GM19467 (cell line): Measurements from ENCODE around the gene DCAF8L2.
"Not testable (repeated sequence)": the region's sequence is repeated elsewhere in the genome, so short reads cannot be mapped to it uniquely, and the experiment has no call there.

Experiments
- ATAC-seq: cut with Tn5 transposase; IDR thresholded peaks from one replicate; pipeline ENCODE4 v1.9.1; 2021; ENCODE audit warnings: mild to moderate bottlenecking, moderate library complexity; ENCODE audit not compliant: unreplicated experiment

DCAF8L2 gene

DNA sequence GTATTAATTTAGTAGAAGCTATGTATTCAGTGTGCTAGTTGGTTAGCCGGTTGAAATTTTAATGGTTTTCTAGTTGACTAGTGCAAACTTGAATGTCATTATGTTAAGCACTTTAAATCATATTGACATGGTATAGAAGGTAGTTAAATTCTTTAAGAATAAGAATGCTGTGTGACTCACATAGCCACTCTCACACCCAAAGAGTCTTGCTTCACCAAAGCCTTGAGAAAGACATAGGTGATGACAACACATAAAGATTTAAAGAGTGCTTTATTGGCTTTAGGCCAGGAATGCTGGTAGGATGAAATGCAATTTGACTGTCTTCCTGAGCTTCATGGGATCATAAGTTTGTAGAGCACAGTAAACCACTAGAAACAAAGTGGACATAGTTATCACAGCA lies 85.3 kb downstream of the DCAF8L2 start:
- no peak for ATAC-seq

DNA sequence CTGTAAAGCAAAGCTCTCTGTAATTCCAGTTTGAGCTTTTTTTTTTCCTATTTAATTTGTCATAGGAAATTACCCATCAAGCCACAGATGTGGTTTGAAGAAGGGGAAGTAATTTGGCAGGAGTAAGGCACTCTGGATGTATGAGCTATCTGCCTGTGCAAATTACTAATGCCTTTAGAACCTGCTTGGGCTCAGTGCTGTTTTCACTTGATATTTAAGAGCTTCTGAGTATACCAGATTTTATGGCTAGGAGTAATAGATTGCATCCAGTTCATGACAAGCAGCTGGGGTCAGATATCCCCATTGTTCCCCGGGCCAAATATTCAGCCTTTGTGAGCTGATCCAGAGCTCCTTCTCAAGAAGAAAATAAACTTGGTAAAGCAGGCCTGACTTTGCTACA lies 89.1 kb downstream of the DCAF8L2 start:
- ATAC-seq: no peak

DNA sequence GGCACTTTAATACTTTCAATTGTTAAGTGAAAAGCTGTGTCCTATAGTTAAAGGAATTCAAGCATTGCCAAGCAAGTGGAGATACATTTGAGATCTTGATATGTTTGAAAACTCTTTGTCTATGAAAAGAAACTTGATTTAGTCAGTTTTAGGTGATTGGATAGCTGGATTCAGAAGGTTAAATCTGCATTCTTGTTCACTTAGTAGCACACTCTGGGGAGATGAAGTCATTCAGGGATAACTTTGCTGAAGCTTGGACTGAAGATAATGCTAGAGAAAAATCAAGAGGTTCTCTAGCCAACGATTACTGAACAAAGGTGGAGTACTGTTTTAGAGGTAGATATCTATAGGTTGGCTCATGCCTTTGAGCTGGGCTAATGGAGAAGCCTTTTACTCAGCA lies 90.6 kb downstream of the DCAF8L2 start:
- ATAC-seq: no peak

DNA sequence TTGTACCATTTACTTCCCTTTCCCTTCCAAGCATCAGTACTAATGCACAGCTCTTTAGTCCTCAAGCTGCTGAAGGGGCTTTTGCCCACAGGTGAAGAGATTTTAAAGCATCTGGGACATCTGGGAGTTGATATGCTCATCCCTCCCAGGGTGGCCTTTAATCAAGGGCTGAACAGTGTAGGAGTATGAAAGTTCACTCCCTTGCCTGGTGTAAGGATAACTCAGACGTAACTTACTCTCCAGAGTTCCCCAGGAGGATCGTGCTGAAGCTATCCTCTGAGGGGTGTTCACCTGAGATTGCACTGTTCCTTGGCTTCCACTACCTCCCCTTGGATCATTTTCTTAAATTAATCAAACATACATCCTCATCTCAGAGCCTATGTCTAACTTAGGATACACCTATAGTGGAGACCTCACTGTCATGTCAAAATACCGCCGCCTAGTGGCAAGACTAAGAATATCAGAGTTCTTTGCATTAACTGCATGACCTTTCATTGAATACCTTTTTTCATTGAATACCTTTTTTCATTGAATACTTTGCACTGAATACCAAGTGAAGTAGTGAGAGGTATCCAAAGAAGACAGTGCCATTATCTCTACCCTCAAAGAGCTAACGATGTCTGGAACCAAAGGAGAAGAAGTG lies 93.5 kb downstream of the DCAF8L2 start:
- ATAC-seq: not testable (repeated sequence)

DNA sequence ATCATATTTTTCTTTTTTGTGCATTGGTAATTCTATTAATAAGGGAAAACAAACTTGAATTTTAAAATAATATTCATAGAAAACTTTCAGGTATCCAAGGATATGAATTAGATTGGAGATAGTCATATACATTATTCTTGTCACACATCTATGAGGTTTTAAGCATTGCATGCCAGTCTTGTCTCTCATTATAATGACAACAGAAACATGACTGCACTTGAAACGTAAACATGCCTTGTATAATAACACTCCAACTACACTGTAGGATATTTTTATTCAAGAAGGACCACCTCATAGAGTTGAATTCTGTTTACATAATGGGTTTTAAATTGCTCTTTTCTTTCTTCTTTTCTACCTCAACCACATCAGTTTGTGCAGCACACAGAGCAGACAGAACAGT lies 104.5 kb downstream of the DCAF8L2 start:
- ATAC-seq: no peak

DNA sequence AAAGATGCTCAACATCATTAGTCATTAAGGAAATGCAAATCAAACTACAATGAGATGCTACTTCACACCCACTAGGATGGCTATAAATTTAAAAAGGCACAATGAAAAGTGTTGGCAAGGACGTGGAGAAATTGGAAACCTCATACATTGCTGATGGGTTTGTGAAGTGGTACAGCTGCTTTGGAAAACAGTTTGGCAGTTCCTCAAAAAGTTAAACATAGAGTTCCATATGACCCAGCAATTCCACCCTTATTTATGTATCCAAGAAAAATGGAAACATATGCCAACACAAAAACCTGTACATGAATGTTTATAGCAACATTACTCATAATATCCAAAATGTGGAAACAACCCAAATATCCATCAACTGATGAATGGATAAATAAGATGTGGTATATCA lies 116.4 kb downstream of the DCAF8L2 start:
- ATAC-seq: no peak

DNA sequence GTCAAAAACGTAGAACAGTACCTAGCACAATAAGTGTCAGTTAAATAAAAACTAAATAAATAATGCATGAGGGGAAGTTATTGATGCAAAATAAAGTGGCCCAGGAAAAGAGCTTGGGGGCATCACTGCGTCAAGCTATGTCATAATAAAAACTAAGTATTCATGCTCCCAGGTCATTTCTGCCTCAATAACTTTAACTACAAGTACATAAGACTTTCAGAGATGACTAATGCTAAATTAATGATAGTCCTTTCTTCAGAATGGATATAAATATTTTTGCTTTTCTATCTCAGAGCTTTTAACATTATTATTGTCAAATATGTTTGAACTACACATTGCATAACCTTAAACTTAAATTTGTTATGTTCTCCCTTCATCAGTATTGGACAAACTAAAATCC lies 125.5 kb downstream of the DCAF8L2 start:
- ATAC-seq: no peak

DNA sequence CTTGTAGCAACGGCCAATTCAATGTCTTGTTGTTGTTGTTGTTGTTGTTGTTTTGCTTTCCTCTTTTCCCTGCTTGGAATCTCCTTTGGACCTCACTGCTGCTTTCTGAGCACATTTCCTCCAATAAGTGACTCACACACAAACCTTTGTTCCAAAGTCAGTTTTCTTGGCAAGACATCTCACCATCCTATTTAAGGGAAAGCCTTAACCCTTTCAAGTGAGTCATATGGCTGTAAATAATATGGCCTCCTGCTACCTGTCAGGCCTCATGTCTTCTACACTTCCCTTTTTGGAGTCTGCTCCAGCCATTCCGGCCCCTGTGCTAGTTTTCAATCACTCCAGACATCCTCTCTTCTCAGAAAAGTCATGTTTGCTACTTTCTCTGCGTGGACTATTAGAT lies 138.1 kb downstream of the DCAF8L2 start:
- ATAC-seq: no peak

DNA sequence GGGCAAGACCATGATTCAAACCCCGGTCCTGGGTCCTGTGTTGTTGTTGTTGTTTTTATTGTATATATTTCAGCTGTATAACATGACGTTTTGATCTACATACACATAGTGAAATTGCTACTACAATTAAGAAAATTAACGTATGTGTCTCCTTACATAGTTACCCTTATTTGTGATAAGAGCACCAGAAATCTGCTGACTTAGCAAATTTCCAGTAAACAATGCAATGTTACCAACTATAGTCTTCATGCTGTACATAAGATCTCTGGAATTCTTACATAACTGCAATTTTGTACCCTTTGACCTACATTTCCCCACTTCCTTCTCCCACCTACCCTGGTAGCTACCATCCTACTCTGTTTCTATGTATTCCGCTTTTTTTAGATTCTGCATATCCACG lies 141.8 kb downstream of the DCAF8L2 start:
- no peak for ATAC-seq

DNA sequence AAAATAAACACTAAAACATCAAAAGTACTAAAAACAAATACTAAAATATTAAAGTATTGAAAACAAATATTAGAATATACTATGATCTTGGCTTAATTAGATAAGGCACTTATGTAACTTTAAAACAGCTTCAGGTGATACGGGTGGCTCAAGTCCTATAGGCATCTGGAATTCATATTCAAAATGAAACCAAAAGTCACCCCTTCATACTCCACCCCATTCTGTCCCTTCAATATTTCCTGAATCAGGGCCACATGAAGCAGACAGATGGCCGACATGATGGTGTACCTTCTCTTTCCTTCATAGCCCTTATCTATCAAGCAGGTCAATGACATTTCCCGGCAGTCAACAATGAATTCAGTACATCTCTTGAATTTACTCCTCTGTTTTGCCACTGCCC lies 145.8 kb downstream of the DCAF8L2 start:
- no peak for ATAC-seq

DNA sequence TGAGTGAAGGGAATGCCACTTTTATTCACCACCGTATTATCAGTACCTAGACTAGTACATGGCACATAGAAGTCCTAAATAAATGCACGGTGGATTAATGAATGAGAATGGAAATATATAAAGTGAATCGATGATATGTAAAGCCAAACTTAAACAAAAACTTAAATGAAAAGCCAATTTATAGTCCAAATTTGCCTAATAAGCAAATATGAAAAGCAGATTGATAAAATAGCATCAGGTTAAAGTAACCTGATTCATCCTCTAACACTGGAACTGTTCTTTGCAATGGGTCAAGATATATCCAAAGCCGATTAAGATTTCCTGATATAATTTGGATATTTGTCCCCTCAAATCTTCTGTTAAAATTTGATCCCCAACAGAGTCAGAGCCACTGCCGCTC lies 150.8 kb downstream of the DCAF8L2 start:
- no peak for ATAC-seq

DNA sequence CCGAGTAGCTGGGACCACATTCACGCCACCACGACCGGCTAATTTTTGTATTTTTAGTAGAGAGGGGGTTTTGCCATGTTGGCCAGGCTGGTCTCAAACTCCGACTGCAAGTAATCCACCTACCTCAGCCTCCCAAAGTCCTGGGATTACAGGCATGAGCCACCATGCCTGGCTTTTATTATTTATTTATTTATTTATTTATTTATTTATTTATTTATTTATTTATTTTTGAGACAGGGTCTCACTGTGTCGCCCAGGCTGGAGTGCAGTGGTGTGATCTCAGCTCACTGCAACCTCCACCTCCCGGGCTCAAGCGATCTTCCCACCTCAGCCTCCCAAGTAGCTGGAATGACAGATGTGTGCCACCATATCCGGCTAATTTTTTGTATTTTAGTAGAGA lies 153.4 kb downstream of the DCAF8L2 start:
- ATAC-seq: not testable (repeated sequence)

DNA sequence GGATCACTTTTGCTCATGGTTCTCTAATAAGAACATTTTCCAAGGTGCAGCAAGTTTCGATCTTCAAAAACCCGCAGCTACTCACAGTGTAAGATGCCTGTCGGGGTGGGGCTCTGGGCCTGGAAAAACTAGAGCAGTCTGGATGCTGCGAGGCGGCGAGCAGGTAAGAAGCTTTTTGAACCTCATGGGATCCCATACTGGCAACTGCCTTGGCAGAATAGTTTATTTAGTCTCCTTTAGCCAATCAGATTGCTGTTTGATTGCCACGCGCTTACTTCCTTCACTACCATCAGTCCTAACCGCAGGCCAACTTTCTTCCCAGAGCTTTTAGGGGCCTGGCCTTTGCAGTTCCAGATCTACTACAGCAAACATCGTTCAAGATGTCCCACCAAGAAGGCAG lies 156.4 kb downstream of the DCAF8L2 start:
- no peak for ATAC-seq

DNA sequence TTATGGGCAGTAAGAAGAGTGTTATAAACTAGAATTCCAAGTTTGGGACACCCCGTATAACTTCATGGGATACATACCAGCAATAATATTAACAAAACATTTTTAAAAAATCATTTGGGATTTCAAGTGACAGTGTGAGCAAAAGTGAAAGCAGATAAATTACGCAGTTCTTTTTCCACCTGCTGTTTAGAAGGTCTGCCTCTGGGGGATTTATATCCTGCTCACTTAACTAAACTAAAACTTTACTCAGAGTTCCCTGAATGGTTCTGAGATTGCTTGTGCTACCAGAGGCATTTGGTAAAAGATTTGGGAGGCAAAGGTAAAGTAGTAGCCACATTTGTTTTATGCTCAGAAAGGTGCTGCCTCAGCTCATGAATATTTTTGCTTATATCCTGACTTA lies 160.2 kb downstream of the DCAF8L2 start:
- ATAC-seq: not testable (repeated sequence)

DNA sequence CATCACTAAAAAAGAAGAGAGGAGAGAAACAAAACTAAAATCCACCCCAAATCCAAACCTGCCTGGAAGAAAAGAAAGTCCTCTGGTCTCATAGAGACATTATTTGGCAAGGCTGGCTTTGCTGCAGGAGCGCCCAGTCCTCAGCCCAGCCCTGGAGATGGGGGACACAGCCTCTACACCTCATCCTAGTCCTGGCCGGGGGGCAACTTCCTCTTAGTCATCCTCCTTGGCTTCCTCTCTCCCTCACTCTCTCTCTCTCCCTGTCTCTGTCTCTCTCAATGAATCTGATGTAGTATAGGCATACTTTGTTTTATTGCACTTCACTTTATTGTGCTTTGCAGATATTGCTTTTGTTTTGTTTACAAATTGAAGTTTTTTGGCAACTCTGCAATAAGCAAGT lies 161.8 kb downstream of the DCAF8L2 start:
- ATAC-seq: no peak

DNA sequence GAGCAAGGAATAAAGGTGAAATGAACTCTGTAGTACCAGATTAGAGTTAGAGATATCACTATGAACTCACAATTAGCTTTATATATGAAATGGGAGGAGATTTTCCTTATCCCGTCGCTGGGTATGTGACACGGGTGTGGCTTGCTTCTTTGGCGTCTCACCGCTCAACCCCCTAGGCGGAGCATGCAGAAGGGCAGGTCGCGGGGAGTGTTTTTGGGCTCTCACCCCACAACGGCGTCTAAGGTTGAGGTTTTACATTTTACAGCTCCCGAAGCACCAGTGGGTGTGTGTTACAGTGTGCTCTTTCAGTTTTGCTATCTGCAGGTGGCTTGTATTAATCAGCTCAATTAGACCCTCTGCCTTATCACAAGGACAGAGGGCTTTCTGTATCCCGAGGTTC lies 175.6 kb downstream of the DCAF8L2 start:
- ATAC-seq: no peak

DNA sequence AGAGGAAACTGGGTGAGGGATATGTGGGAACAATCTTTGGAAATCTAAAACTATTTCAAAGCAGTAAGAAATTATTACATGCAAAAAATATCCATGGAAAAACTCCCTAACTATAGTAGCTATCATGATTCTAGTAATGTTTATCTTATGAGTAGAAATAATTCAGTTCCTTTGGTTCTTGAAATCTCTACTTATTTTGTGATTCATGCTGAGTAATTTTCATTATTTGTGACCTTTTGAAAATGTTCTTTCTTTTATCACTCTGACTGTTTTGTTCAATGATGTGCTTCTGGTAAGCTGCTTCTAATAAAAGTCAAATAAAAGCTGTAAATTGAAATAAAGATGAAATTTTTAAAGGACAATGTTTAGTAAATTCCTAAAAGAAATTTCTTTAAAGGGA lies 177.2 kb downstream of the DCAF8L2 start:
- no peak for ATAC-seq

DNA sequence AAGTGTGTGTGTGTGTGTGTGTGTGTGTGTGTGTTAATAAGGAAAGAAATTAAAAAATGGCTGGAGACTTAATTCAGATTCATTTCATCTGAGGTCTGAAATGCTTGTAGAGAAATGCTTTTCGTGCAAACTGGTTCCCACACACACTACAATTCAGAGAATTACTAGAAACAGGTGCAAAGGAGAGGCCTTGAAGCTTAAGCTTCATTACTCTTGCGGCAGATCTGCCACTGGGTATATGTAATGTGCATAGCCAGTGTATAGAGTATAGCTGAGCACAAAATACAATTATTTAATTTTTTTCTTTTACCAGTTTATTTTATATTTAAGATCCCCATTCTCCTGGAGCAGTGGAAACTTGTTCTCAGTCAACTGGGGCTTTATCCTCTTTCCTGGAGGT lies 185.8 kb downstream of the DCAF8L2 start:
- ATAC-seq: no peak

DNA sequence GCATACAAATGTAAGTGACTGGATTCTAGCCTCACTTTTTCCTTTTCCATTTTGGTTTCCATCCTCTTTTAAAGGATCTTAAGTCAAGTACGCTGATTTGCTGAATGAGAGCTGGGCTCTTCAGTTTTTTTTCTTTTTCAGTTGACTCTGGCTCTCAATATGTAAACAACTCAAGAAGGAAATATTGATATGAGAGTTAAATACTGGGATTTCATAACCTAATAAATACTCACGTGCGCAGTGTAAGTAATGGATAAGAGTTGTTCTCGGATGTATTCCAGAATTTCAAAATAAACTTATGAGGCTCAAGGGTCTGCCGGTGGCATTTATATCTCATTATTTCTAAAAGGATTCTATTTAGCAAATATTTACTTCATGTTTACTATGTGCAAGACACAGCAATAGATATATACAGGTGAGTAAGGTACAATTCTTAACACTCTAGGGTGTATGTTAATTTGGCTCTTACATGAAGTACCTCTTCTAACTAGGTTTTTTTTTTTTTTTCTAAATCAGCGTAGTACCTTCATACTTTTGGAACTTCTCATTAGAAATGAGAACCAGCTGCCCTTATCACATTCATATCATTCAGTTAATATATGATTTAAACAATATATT lies 206.6 kb downstream of the DCAF8L2 start:
- no peak for ATAC-seq

DNA sequence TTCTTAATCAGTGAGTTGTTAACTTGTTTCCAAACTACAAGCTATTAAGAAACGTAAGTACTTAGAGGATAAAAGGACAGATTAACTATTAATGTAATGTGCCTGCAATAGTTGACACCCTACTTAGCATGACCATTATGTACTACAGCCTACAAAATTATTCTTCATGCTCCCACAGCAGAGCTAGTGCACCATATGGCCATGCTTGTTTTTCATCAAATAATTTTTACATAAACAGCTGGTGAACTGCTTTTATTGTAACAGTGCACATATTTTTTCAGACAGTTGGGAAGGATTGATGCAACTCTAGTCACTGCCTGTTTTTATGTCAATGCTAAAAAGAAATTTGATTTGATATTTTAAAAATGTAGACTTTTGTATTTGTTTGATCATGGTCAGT lies 207.4 kb downstream of the DCAF8L2 start:
- ATAC-seq: no peak
